Muscle layer of duodenum (tissue), 2 donors: ENCODE measurements around the gene DYNC1H1.

Experiments used
- H3K27ac ChIP-seq: one replicate; pipeline ENCODE4 v1.7.0; 2013; ENCODE audit warnings: mild to moderate bottlenecking, low read length
- H3K27me3 ChIP-seq: one replicate; pipeline ENCODE4 v1.7.0; 2013; ENCODE audit warnings: low read depth, mild to moderate bottlenecking, control low read depth, low read length
- H3K36me3 ChIP-seq, 2 donors: one replicate each; pipeline ENCODE4 v1.7.0; 2013; ENCODE audit warnings: low read length in 2 of 2, control low read depth in 1 of 2, mild to moderate bottlenecking in 1 of 2; ENCODE audit not compliant: insufficient read depth in 2 of 2, control insufficient read depth in 1 of 2
- H3K4me1 ChIP-seq, 2 donors: one replicate each; pipeline ENCODE4 v1.7.0; 2013; ENCODE audit warnings: low read length in 2 of 2, mild to moderate bottlenecking in 2 of 2, control low read depth in 1 of 2, moderate library complexity in 1 of 2; ENCODE audit not compliant: insufficient read depth in 2 of 2, control insufficient read depth in 1 of 2
- H3K4me3 ChIP-seq, 2 donors: one replicate each; pipeline ENCODE4 v1.7.0; 2013; ENCODE audit warnings: low read length in 2 of 2, low read depth in 1 of 2, mild to moderate bottlenecking in 1 of 2
- H3K9me3 ChIP-seq, 2 donors: one replicate each; pipeline ENCODE4 v1.7.0; 2013; ENCODE audit warnings: low read length in 2 of 2, control low read depth in 1 of 2, mild to moderate bottlenecking in 1 of 2; ENCODE audit not compliant: control insufficient read depth in 1 of 2
- donor health status: healthy.

Gene DYNC1H1

GRCh38 chr14:102095871-102096568, 131.6 kb downstream of the DYNC1H1 start:
- Histone ChIP-seq H3K36me3 (no peaks in the 10 kb centered on the region), H3K4me1 (peaks cover 0 to 4% of the 10 kb centered on the region in 2 donors), H3K27ac (no peak overlapping the region), H3K27me3 (no peaks in the 10 kb centered on the region), H3K9me3 (no peaks in the 10 kb centered on the region), H3K4me3 (no peak overlapping the region)

- no peaks in the 10 kb centered on the region for H3K9me3 ChIP-seq
- H3K4me1 ChIP-seq = peaks cover 0 to 4% of the 10 kb centered on the region in 2 donors
- no peak overlapping the region for H3K27ac ChIP-seq
- H3K27me3 ChIP-seq = no peaks in the 10 kb centered on the region
- no peaks in the 10 kb centered on the region for H3K36me3 ChIP-seq
- H3K4me3 ChIP-seq = no peak overlapping the region
These were observed 132.3 kb downstream of the DYNC1H1 start for GRCh38 chr14:102096569-102097188.

GRCh38 chr14:102097441-102098135, 133.2 kb downstream of the DYNC1H1 start:
- Histone ChIP-seq H3K4me3 (no peak overlapping the region), H3K9me3 (no peaks in the 10 kb centered on the region), H3K4me1 (peaks cover 0 to 4% of the 10 kb centered on the region in 2 donors), H3K36me3 (no peaks in the 10 kb centered on the region), H3K27ac (no peak overlapping the region), H3K27me3 (no peaks in the 10 kb centered on the region)

GRCh38 chr14:102103062-102103695, 138.8 kb downstream of the DYNC1H1 start:
- H3K36me3 ChIP-seq = no peaks in the 10 kb centered on the region
- H3K9me3 ChIP-seq = no peaks in the 10 kb centered on the region
- H3K4me3 ChIP-seq = no peak overlapping the region
- H3K27ac ChIP-seq = no peak overlapping the region
- no peaks in the 10 kb centered on the region for H3K4me1 ChIP-seq
- H3K27me3 ChIP-seq = no peaks in the 10 kb centered on the region

- Histone ChIP-seq H3K36me3 (no peaks in the 10 kb centered on the region), H3K27me3 (no peaks in the 10 kb centered on the region), H3K27ac (no peak overlapping the region), H3K9me3 (no peaks in the 10 kb centered on the region), H3K4me3 (no peak overlapping the region), H3K4me1 (no peaks in the 10 kb centered on the region)
These were observed 141.0 kb downstream of the DYNC1H1 start for GRCh38 chr14:102105369-102105768.
